ENCODE data around the gene SKAP2.

DNA sequence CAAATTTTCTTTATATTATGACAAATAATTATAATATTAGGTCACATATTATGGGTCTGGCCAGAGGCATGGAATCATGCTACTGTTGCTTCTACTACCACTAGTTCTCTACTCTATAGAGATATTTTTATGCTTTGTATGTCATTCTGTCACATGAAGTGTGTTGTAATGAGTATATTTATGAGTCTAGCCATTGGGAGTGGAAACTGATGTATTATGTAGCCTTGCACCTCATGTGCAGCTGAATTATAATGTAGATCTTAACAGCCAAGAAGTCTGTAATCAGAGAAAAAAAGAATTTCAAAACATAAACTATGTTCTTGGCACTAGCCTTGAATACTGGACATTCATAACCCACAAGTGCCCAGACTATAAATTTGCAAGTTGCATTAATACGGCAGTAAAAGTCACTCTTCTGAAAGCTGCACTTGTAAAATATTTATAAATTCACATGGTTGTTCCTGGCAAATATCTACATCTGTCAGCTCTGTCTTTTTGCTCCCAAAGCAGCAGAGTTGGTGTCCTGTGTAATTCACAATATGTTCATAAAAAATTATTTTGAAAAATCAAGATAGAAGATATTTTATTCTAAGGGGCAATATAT lies 48.6 kb upstream of the SKAP2 start:
- no peak for TF ChIP-seq CTCF (conservative IDR thresholded peaks at IDR 0.05; ENCODE audit: low read depth, low read length)
- no peak for TF ChIP-seq EZH2phosphoT487 (IDR thresholded peaks at IDR 0.05; ENCODE audit: borderline replicate concordance, low read length)
- no peak for TF ChIP-seq EZH2 (IDR thresholded peaks at IDR 0.05; ENCODE audit: low read length, unreplicated experiment)
